HG03103 (cell line): Measurements from ENCODE around the gene GNB2.
"Not testable (repeated sequence)": the region's sequence is repeated elsewhere in the genome, so short reads cannot be mapped to it uniquely, and the experiment has no call there.

Experiments
- ATAC-seq: cut with Tn5 transposase; IDR thresholded peaks from one replicate; pipeline ENCODE4 v1.9.1; 2021; ENCODE audit warnings: low read depth; ENCODE audit not compliant: unreplicated experiment

Gene GNB2

DNA sequence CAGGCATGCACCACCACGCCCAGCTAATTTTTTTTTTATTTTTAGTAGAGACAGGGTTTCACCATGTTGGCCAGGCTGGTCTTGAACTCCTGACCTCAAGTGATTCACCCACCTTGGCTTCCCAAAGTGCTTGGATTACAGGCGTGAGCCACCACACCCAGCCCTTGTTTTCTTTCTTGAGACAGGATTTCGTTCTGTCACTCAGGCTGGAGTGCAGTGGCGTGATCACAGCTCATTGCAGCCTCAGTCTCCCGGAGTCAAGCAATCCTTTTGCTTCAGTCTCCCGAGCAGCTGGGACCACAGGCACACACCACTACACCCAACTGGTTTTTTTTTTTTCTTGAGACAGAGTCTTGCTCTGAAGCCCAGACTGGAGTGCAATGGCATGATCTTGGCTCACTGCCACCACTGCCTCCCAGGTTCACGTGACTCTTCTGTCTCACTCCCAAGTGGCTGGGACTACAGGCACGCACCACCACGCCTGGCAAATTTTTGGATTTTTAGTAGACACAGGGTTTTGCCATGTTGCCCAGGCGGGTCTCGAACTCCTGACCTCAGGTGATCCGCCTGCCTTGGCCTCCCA, 11.3 kb upstream of the GNB2 start:
- ATAC-seq, result not testable (repeated sequence)

- ATAC-seq, result no peak
Observed at GRCh38 chr7:100665168-100665726, 8.3 kb upstream of the GNB2 start.

DNA sequence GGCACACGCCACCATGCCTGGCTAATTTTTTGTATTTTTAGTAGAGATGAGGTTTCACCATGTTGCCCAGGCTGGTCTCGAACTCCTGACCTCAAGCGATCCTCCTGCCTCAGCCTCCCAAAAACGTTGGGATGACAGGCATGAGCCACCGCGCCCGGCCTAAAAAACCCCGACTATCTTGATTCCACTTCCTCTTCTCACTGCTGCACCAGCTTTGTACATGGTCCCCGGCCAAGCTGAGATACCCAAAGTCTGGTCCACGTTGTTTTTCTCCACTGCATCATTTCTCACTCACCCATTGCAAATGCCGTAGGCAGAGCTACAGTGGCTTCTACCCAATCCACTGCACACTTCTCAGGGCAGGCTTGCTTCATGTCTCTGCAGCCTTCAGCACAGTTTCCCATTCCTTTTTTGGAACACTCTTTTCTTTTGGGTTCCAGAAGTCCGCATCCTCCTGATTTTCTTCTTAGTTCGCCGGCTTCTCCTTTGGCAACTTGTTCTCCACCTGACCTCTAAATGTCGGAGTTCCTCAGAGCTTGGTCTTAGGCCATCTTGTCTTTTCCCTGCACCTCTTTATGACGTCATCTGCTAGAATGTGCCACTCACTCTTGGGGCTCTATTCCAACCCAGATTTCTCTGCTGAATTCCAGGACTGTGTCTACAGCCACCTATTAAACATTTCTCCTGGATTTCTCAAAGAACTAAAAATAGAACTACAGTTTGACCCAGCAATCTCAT, 6.0 kb upstream of the GNB2 start:
- ATAC-seq, result no peak

- ATAC-seq, result no peak
Observed at GRCh38 chr7:100668069-100668449, 5.5 kb upstream of the GNB2 start.

GRCh38 chr7:100669106-100669505, 4.4 kb upstream of the GNB2 start:
- ATAC-seq, result not testable (repeated sequence)

- ATAC-seq, result no peak
Observed at GRCh38 chr7:100670074-100670473, 3.5 kb upstream of the GNB2 start.

GRCh38 chr7:100671353-100672327, 1.9 kb upstream of the GNB2 start:
- ATAC-seq, result no peak

- ATAC-seq, result no peak
Observed at GRCh38 chr7:100673942-100674410, 436 bp downstream of the GNB2 start.

DNA sequence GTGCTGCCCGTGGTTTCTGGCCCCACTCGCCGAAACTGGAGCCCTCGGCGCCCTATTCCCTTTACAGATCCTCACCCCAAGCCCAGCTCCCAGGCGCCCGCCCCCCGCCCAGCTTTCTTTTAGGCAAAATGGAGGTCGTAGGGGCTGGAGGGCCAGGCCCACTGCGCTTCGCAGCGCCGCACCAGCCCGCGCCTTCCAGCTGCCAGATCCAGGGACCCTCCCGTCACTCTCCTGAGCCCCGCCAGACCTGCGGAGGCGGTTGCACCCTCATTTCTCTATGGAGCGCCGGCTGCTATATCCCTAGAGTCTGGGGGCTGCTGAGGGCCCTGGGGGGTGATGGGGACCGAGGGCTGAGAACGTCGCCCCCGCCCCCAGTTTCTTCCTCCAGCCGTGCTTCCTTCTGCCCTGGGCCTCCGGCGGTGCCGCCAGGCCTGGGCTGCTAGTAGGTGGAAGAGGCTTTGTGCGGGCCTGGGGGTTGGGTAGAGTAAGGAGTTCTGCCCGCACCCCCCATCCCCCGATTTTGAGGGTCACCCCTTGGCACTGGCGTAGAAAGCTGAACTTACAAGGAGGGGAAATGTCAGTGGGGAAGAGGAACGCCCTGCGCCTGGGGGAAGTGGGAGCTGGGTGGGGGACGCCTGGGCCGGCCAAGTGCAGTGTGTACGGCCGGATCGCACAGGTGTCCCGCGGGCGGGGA, 1.0 kb downstream of the GNB2 start:
- no peak for ATAC-seq

GRCh38 chr7:100675105-100675451, 1.5 kb downstream of the GNB2 start:
- ATAC-seq, result no peak

DNA sequence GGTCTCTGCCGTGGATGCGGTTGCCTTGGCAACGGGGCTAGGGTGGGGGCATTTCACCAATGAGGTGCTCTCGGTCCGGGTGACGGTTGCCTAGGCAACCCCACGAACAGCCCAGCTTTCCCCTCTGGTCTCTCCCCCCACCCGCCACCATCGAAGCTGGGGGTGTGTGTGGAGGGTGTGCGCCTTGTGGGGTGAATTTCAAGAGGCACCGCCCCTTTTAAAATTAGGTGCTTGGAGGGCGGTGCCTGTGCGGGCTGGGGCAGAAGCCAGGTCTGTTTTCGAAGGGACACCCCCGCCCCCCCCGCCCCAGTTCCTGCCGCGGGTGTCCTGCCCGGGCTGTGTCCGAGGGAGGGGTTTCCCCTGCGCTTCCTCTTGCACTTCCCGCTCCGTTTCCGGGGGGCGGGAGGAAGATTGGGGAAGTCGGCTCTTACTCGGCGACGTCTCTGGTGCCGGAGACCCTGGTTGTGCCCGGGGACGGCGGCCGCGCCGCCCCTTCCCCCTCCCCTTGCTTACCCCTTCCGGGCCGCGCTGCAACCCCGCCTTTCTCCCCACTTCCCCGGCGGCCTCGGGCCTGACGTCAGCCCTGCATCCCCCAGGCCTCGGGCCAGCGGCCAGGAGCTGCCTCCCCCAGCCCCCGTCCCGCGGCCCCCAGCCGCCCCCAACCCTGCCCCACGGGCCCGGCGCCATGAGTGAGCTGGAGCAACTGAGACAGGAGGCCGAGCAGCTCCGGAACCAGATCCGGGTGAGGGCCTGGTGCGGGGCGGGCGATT, 2.2 kb downstream of the GNB2 start:
- ATAC-seq, result no peak

DNA sequence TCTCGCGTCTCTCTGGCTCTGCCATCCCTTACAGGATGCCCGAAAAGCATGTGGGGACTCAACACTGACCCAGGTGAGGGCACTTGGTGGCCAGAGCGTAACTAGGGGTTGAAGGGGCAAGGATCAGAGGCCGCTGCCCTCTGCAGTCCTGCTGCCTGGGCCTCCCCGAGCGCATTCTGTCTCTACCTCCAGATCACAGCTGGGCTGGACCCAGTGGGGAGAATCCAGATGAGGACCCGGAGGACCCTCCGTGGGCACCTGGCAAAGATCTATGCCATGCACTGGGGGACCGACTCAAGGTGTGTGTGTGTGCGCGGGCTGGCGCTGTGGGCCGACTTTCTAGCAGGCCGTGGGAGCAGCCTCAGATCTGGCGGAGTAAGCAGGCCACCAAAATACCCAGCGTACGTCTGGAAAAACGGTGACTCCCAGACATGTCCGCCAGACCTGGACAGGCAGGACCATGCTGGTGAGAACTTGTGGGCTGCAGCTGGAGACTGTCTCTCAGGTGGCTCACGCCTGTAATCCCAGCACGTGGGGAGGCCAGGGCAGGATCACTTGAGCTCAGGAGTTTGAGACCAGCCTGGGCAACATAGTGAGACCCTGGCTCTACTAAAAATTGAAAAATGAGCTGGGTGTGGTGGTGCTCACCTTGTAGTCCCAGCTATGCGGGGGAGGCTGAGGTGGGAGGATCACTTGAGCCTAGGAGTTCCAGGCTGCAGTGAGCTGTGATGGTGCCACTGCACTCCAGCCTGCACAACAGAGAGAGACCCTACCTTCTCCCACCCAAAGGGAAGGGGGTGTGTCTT, 3.2 kb downstream of the GNB2 start:
- ATAC-seq, result no peak

DNA sequence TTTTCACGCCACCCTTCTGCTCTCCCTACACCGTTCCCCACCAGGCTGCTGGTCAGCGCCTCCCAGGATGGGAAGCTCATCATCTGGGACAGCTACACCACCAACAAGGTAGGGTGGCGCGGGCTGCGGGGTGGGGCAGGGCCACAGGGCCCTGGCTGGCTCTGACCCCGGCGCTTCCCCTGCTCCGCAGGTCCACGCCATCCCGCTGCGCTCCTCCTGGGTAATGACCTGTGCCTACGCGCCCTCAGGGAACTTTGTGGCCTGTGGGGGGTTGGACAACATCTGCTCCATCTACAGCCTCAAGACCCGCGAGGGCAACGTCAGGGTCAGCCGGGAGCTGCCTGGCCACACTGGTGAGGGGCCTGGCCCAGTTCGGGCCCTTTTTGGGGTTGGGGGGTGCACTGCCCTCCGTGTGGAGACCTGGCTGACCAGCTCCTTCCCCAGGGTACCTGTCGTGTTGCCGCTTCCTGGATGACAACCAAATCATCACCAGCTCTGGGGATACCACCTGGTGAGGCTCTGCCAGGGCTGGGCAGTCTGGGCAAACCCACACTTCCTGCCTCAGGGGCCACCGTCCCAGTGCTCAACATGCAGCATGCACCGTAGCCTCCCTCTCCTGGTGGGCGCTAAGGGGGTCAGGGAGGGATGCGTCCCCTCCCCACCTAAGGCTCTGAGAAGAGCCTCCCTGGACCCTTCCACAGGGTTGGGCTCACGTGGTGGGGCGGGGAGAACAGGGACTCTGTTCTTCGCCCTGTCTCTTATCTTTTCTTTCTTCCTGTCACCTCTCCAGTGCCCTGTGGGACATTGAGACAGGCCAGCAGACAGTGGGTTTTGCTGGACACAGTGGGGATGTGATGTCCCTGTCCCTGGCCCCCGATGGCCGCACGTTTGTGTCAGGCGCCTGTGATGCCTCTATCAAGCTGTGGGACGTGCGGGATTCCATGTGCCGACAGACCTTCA, 4.0 kb downstream of the GNB2 start:
- ATAC-seq, result no peak

DNA sequence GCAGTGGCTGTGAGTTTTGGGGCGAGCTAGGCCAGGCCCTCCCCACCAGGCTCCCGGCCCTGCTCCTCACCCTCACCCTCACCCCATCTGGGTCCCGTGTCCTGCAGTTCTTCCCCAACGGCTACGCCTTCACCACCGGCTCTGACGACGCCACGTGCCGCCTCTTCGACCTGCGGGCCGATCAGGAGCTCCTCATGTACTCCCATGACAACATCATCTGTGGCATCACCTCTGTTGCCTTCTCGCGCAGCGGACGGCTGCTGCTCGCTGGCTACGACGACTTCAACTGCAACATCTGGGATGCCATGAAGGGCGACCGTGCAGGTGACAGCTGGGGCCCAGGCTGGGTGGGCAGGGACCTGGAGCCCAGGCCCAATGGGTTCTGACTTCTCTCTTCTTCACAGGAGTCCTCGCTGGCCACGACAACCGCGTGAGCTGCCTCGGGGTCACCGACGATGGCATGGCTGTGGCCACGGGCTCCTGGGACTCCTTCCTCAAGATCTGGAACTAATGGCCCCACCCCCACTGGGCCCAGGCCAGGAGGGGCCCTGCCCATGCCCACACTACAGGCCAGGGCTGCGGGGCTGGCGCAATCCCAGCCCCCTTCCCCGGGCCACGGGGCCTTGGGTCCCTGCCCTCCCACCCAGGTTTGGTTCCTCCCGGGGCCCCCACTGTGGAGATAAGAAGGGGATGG, 4.9 kb downstream of the GNB2 start:
- no peak for ATAC-seq

GRCh38 chr7:100679129-100679926, 5.8 kb downstream of the GNB2 start:
- no peak for ATAC-seq

DNA sequence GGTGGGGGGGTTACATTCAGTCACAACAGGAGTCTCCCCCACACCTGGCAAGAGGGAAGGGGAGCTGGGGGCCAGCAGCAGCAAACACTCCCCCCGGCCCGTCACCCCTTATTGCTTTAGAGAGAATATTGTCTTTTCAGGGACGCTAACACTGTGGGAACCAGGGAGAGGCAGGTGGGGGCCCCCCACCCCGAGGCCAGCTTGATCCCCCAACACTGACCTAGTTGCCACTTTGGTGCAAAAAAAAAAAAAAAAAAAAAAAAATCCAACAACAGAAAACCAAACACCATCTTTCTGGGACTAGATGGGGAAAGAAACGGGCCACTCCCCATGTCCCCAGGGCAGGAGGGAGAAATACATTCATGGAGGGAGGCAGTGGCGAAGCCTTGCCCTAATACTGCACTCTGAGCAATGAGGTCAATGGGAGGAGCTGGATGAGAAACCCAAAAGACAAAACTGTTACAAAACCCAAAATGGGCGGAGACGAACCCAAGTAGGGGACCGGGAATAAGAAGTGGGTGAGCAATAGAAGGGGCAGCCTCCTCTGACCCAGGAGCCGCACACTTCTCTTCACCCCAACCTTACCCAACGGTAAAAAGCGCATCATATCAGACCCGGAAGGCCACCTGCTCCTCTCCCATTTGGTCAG, 6.5 kb downstream of the GNB2 start:
- no peak for ATAC-seq
